GM06990 (cell line): ENCODE results near the gene PLB1.

Experiments
- DNase-seq: peaks from one replicate; pipeline ENCODE4 v3.0.0-alpha.2; 2011; ENCODE audit not compliant: insufficient read length; ENCODE audit errors: extremely low read depth
- H3K27me3 ChIP-seq: replicated peaks from 2 replicates; pipeline ENCODE4 v1.6.0; 2011; ENCODE audit warnings: low read length; ENCODE audit not compliant: control insufficient read depth, insufficient read depth
- H3K36me3 ChIP-seq: 2 replicates; pipeline ENCODE4 v1.5.1; 2011; ENCODE audit warnings: low read length; ENCODE audit not compliant: control insufficient read depth, insufficient read depth
- H3K4me3 ChIP-seq: replicated peaks from 2 replicates; pipeline ENCODE4 v1.5.1; 2011; ENCODE audit warnings: low read depth, mild to moderate bottlenecking, control low read depth, low read length
- TF ChIP-seq, protein P1 (sequence below): IDR thresholded peaks from 2 replicates; pipeline ENCODE4 v1.5.1; 2011; ENCODE audit warnings: low read length, control low read depth, mild to moderate bottlenecking, inconsistent platforms; ENCODE audit not compliant: insufficient read depth, poor library complexity, severe bottlenecking

Gene PLB1

DNA sequence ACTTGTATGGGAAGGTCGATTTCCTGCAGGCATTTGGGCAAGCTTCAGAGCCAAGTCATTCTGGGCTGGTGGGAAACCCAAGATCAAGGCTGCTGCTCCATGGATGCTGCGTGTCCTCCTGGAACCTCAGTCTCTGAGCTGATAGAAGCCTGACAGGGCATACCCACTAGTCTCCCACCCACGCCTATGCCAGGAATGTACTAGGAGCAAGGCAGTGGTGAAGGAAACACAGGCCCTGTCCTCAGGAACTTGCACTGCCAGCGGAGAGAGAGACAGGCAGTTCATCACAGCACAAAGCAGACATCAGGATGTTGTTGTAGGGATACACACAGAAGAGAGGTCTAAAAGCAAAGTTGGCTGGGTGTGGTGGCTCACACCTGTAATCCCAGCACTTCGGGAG is 84.2 kb downstream of the PLB1 start:
- Histone ChIP-seq H3K4me3 (no peak overlapping the region), H3K27me3 (no peaks in the 10 kb centered on the region; the same call in 1 of the 2 replicates), H3K36me3 (no peaks in the 10 kb centered on the region)
- TF ChIP-seq, protein P1, sequence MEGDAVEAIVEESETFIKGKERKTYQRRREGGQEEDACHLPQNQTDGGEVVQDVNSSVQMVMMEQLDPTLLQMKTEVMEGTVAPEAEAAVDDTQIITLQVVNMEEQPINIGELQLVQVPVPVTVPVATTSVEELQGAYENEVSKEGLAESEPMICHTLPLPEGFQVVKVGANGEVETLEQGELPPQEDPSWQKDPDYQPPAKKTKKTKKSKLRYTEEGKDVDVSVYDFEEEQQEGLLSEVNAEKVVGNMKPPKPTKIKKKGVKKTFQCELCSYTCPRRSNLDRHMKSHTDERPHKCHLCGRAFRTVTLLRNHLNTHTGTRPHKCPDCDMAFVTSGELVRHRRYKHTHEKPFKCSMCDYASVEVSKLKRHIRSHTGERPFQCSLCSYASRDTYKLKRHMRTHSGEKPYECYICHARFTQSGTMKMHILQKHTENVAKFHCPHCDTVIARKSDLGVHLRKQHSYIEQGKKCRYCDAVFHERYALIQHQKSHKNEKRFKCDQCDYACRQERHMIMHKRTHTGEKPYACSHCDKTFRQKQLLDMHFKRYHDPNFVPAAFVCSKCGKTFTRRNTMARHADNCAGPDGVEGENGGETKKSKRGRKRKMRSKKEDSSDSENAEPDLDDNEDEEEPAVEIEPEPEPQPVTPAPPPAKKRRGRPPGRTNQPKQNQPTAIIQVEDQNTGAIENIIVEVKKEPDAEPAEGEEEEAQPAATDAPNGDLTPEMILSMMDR = no peak
- no peak for DNase-seq

DNA sequence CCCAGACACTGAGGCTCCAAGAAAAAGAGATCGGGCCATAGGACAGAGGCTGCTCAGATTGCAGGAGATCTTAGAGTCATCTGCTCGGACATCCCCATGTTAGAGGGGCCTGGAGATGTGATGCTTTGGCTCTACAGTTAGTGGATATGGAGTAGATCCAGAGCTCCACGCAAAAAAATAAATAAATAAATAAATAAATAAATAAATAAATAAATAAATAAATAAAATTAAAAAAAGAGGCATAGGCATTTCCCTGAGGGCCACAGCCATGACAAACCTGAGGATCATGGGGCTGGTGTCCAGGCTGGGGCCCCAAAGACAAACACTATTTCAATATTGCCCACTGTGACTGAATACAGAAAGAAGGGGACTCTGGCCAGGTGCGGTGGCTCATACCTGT is 85.5 kb downstream of the PLB1 start:
- no peak for DNase-seq
- Histone ChIP-seq H3K4me3 (no peak overlapping the region), H3K36me3 (no peaks in the 10 kb centered on the region), H3K27me3 (no peaks in the 10 kb centered on the region; the same call in 1 of the 2 replicates)
- TF ChIP-seq, protein P1 = no peak

DNA sequence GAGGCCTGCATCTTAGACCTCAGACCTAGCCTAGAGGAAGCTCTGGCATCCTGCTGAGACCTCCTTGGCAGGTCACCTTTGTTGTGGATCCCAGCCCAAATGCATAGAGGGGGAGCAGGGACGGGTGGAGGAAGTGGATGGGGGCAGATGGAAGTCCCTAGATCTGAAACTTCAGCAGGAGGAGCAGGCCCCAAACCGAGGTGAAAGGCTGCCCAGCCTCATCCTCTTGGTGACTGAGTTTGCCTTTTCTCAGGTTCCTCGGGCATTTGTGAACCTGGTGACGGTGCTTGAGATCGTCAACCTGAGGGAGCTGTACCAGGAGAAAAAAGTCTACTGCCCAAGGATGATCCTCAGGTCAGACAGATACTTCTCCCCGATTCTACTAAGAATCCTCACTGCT is 86.3 kb downstream of the PLB1 start:
- DNase-seq = no peak
- Histone ChIP-seq H3K4me3 (no peak overlapping the region), H3K36me3 (no peaks in the 10 kb centered on the region), H3K27me3 (no peaks in the 10 kb centered on the region; the same call in 1 of the 2 replicates)
- TF ChIP-seq, protein P1 = no peak

DNA sequence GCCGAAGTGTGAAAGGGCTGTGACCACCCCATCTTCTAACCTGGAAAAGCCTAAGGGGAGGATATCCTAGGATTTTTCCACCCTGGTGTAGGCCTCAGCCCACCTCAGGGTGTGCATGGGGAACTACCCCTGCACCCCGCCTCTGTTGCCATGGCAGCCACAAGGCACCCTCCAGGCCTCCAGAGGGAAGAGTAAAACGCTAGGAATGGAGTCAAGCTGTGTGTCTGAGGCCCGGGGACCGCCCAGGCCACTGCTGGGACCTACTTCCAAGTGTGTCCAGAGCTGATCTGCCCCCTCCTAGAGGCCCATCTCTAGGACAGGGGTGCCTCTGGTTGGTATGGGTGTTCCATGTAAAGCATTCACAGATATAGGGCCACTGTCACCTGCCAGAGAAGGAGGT is 86.7 kb downstream of the PLB1 start:
- DNase-seq = no peak
- Histone ChIP-seq H3K27me3 (no peaks in the 10 kb centered on the region; the same call in 1 of the 2 replicates), H3K4me3 (no peak overlapping the region), H3K36me3 (no peaks in the 10 kb centered on the region)
- TF ChIP-seq, protein P1 = no peak

DNA sequence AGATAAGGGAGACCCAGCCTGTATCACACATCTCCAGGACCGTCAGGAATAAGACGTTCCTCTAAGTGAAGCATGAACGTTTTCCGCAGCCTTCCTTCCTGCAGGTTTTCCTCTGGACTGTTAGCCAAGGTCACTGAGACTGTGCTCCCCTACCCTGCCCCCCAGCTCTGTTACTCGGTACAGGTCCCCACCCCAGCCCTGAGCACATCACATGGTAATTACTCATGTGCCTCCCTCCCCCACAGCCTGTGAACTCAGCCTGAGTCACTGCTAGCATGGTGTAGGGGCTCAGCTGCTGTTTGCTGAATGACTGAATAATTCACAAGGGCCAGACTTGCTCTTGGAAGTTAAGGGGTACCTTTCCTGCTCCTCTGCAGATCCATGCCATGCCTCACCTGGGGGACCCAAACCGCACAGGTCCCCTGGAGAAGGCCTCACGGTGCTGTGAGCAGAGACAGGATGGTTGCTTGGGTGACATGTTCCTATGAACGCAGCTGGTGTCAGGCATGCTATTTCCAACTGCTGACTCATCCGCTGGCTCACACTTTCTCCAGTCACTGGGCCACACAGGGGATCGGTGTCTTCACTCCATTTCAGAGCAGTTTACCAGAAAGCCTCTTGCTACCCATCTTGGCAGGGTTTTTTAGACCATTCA is 88.2 kb downstream of the PLB1 start:
- Histone ChIP-seq H3K36me3 (no peaks in the 10 kb centered on the region), H3K27me3 (no peaks in the 10 kb centered on the region), H3K4me3 (no peak overlapping the region)
- TF ChIP-seq, protein P1 = no peak
- DNase-seq = peak; percentile 43

DNA sequence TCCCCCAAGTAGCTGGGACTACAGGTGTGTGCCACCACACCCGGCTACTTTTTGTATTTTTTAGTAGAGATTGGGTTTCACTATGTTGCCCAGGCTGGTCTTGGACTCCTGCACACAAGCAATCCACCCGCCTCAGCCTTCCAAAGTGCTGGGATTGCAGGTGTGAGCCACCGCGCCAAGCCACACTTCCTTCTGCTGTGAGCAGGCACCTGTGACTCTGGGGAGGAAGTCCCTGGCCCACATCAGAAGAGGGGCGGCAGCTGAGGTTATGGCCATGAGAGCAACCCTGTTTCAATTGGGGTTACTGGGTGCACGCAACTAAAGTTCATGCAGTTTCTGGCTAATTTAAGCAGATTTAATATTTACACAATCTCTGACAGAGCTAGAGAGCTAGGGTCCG is 91.0 kb downstream of the PLB1 start:
- TF ChIP-seq, protein P1 = no peak
- H3K4me3 ChIP-seq = no peak overlapping the region
- DNase-seq = peak; percentile 22
- no peaks in the 10 kb centered on the region for H3K27me3 ChIP-seq
- no peaks in the 10 kb centered on the region for H3K36me3 ChIP-seq
